Erythroblast (primary cell): ENCODE results near the gene CDHR5.

Source experiments
- GATA1 ChIP-seq: IDR thresholded peaks from 2 replicates; pipeline ENCODE4 v1.6.1; 2011; ENCODE audit warnings: low read depth, mild to moderate bottlenecking, control low read depth, low read length, moderate library complexity
- POLR2A ChIP-seq: IDR thresholded peaks from 2 replicates; pipeline ENCODE4 v1.6.1; 2011; ENCODE audit warnings: mild to moderate bottlenecking, low read length

DNA sequence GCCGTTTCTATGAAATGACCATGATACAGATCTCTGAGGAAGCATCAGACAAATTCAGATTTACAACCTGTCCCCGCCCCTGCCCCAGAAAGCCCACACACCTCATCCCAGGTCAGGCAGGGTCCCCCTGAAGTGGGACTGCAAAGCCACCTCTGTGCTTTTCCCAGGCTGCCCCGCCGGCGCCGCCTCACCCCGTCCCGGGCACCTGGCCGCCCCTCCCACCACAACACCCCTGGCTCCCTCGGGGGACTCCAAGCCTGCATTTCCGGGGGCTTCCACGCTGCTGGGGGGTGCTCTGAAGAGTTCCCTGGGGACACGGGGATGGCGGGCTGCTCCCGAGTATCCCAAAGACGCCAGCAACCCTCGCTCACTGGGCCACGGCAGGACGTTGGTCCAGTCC is 35.5 kb upstream of the CDHR5 start:
- TF ChIP-seq POLR2A = no peak
- no peak for TF ChIP-seq GATA1
